NCI-H1105 treated with DMSO at 0.1 percent for 48 hours (cell line): ENCODE data around the gene CPNE2.
"Not testable (repeated sequence)": the region's sequence is repeated elsewhere in the genome, so short reads cannot be mapped to it uniquely, and the experiment has no call there.

Experiments used
- DNase-seq: peaks from one replicate; lab custom pipeline; 2025; lab: John Stamatoyannopoulos, UW

Gene CPNE2

DNA sequence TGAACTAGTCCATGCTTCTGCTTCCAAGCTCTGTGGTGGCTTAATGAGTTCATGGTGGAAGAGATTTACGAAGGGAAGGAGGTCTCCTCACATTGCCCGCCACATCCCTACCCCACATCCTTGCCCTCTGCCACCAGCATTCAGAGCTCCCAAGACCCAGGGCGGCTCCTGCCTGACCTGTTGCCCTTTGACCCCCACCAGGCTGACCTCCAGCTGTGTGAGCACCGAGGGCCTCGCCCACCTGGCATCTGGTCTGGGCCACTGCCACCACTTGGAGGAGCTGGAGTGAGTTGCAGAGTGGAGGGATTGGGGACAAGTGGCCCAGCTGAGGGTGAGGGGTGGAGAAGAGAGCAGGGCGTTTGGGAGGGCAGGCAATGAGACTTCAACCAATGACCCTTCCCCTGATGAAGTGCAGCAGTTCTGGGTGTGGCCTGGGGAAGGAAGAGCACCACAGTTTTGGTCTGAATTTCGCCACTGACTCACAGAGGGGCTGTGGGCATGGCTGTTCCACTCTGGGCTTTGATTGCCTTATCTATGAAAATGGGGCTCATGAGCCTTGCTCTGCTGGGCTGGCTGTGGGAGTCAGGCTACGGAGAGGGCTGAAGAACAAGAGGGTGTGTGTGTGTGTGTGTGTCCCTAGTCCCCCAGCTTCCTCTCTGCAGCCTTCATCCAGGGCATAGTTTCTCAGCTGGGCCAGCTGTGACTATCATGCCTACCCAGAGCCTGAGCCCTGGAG is 22.6 kb upstream of the CPNE2 start:
- DNase-seq = no peak

GRCh38 chr16:57070424-57070823 is 22.0 kb upstream of the CPNE2 start:
- no peak for DNase-seq

DNA sequence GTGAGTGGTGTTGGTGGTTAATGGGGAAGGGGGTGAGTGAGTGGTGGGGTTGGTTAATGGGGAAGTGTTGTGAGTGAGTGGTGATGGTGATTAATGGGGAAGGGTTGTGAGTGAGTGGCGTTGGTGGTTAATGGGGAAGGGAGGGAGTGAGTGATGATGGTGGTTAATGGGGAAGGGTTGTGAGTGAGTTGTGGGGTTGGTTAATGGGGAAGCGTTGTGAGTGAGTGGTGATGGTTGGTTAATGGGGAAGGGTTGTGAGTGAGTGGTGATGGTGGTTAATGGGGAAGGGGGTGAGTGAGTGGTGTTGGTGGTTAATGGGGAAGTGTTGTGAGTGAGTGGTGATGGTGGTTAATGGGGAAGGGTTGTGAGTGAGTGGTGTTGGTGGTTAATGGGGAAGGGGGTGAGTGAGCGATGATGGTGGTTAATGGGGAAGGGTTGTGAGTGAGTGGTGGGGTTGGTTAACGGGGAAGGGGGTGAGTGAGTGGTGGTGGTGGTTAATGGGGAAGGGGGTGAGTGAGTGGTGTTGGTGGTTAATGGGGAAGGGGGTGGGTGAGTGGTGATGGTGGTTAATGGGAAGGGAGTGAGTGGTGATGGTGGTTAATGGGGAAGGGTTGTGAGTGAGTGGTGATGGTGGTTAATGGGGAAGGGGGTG is 21.2 kb upstream of the CPNE2 start:
- DNase-seq = not testable (repeated sequence)

GRCh38 chr16:57071831-57072582 is 20.4 kb upstream of the CPNE2 start:
- no peak for DNase-seq

- DNase-seq = no peak
Measured at GRCh38 chr16:57072616-57073275, 19.6 kb upstream of the CPNE2 start.

- DNase-seq = no peak
Measured at GRCh38 chr16:57077714-57078113, 14.7 kb upstream of the CPNE2 start.

DNA sequence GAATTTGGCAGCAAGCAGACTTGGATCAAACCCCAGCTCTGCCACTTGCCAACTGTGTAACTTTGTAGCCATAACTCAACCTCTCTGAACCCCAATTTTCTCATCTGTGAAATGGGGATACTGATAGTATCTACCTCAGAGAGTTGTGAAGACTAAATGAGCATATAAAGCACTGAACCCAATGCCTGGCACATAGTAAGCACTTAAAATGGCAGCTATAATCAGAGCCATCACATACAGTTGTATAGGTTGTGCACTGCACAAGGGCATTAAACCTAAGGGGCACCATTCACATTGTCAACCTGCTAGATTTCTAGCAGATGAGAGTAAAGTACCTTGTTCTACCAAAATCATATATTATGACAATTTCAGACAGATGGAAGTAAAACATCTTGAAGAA is 10.6 kb upstream of the CPNE2 start:
- no peak for DNase-seq

- DNase-seq = no peak
Measured at GRCh38 chr16:57082664-57083063, 9.7 kb upstream of the CPNE2 start.

DNA sequence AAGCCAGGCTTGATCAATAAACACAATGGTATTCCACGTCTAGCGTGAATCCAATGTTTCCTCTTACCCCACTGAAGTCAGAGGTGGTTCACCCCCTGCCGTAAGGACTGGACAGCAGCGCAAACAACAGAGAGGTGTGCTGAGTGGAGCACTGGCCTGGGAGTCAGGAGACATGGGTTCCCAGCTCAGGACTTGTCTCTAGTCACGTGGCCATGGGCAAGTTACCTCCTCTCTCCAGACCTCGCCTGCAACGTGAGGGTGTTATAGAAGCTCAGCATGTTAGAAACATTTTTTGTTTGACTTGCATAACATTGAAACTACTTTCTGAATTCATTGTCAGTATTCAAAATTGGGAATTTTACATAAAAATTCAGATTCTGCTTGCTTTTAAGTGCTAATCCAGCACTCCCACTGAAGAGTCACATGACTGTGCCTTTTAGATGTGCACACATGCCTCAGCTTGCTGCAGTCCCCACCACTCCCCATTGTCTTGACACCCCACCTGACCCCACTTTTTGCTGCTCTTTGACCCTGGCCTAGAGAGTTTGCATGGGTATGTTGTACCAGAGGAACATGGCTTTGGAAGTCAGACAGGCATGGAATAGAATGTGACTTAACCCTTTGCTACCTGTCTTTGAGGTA is 8.8 kb upstream of the CPNE2 start:
- DNase-seq = no peak

DNA sequence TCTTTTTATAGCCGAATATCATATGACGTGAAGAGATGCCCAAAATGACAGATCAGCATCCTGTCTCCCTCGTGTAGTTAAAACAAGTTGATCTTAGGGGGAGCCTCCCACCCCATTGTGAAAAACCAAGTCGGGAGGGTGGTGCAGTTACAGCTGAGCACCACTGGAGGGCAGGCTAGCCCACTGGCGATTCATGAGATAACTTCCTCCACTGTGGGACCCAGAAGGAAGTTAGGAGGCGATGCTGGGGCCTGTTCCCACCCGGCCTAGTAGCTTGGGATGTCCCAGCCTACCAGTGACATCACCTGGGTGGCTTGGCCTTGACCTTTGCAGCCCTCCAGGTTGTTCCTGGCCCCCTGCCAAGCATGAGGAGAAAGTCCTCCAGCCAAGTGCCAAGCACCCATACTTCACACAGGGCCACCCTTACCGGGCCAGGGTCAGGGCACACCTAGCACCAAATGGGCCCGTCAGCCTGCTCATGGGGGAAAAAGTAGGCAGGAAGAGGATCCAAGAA is 8.1 kb upstream of the CPNE2 start:
- DNase-seq = peak; percentile 34

GRCh38 chr16:57084996-57085395 is 7.4 kb upstream of the CPNE2 start:
- no peak for DNase-seq

DNA sequence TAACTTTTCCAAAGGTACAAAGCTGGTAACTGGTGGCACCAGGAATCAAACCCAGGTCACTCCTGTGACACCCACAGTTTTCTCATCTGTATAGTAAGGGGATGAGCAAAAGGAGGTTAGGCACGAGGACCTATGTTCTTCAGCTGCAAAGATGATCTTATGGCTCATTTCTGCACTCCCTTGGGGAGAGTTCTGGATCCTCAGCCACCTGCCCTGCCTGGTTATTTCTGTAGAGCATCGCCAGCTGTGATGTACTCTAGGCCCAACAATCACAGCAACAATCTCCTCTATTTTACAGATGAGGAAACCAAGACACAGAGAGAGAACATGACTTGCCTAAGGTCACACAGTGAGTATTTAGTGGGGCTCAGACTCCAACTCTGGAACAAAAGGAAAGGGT is 5.4 kb upstream of the CPNE2 start:
- DNase-seq = no peak

- peak; percentile 20 for DNase-seq
Measured at GRCh38 chr16:57089406-57089805, 3.0 kb upstream of the CPNE2 start.

- DNase-seq = no peak
Measured at GRCh38 chr16:57091200-57091974, 996 bp upstream of the CPNE2 start.

DNA sequence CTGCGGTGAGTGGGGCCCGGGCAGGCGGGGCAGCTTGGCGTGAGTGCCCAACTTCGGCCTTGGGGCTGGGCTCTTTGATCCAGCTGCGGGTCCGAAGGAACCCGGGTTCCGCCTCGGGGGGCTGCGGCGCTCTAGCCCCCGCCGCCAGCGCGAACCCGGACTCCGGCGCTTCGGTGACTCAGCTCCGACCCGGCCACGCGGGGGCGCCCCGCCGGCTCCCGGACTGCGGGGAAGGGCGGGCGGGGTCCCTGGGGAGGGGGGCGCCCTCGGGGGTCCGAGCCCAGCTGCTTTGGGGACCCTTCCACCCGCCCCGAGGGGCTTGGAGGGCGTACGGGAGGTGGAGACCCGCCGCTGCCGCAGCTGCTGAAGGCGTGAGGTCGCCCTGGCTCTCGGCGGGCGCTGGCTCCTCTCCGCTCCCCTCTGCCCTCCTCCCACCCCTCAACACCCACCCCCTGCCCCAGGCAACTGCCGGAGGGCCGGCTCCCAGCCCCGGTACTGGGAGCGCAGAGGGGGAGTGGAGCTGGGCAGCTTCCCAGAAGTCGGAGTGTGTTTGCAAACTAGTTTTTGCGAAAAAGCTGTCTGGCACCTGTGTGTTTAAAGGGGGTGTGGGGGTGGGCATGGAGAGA is 516 bp downstream of the CPNE2 start:
- DNase-seq = peak; percentile 5

- no peak for DNase-seq
Measured at GRCh38 chr16:57093666-57094564, 1.5 kb downstream of the CPNE2 start.

- DNase-seq = no peak
Measured at GRCh38 chr16:57094911-57095310, 2.5 kb downstream of the CPNE2 start.

GRCh38 chr16:57096192-57096591 is 3.8 kb downstream of the CPNE2 start:
- DNase-seq = no peak

DNA sequence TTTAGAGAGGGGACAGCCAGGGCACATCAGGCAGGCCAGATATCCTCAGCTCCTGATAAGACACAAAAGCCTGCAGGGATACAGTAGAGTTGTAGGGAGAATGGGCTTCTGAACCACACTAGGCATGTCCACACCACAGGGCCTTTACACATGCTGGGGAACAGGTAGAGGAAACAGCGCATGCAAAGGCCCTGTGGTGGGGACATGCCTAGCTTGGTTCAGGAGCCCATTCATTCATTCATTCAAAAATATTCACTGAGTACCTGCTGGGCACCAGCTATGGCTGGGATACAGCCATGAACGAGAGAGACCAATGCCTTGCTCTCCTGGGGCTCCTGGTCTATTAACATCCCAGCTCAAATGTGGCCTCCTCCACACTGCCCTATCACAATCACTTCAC is 4.4 kb downstream of the CPNE2 start:
- no peak for DNase-seq
